ENCODE data around the gene IL12A. TPM values are rescaled to one million over a fixed set of nuclear protein-coding genes. Genes with fewer than 3 reads are reported as not detected.
A peak's percentile ranks its signal among the peaks of the same experiment; 100 is the strongest.

IL12A gene
- total RNA-seq, 1 experiment from 2014 or later = 1.4 TPM

- no peak for DNase-seq (ENCODE audit: low read depth)
These were observed 1.6 kb downstream of the IL12A start for GRCh38 chr3:159989973-159990846.

GRCh38 chr3:159991591-159991990, 3.0 kb downstream of the IL12A start:
- DNase-seq (ENCODE audit: low read depth) = no peak

GRCh38 chr3:159992589-159992988, 4.0 kb downstream of the IL12A start:
- DNase-seq (ENCODE audit: low read depth) = no peak

GRCh38 chr3:159994182-159994581, 5.5 kb downstream of the IL12A start:
- DNase-seq (ENCODE audit: low read depth) = peak; percentile 42

- DNase-seq (ENCODE audit: low read depth) = no peak
These were observed 6.5 kb downstream of the IL12A start for GRCh38 chr3:159995091-159995490.

GRCh38 chr3:159996018-159996417, 7.4 kb downstream of the IL12A start:
- DNase-seq (ENCODE audit: low read depth) = no peak

GRCh38 chr3:159996959-159997358, 8.3 kb downstream of the IL12A start:
- no peak for DNase-seq (ENCODE audit: low read depth)

- DNase-seq (ENCODE audit: low read depth) = no peak
These were observed 12.6 kb downstream of the IL12A start for GRCh38 chr3:160001148-160001760.

- DNase-seq (ENCODE audit: low read depth) = peak; percentile 38
These were observed 13.4 kb downstream of the IL12A start for GRCh38 chr3:160001850-160002623.

- DNase-seq (ENCODE audit: low read depth) = peak; percentile 70
These were observed 15.0 kb downstream of the IL12A start for GRCh38 chr3:160003520-160004128.

GRCh38 chr3:160005004-160005403, 16.4 kb downstream of the IL12A start:
- DNase-seq (ENCODE audit: low read depth) = no peak

GRCh38 chr3:160006282-160007163, 17.9 kb downstream of the IL12A start:
- DNase-seq (ENCODE audit: low read depth) = peak; percentile 72

- DNase-seq (ENCODE audit: low read depth) = no peak
These were observed 20.3 kb downstream of the IL12A start for GRCh38 chr3:160008961-160009360.

- DNase-seq (ENCODE audit: low read depth) = no peak
These were observed 20.9 kb downstream of the IL12A start for GRCh38 chr3:160009525-160009924.

GRCh38 chr3:160010578-160010977, 21.9 kb downstream of the IL12A start:
- no peak for DNase-seq (ENCODE audit: low read depth)

- no peak for DNase-seq (ENCODE audit: low read depth)
These were observed 23.5 kb downstream of the IL12A start for GRCh38 chr3:160012108-160012507.

- peak; percentile 91 for DNase-seq (ENCODE audit: low read depth)
These were observed 28.3 kb downstream of the IL12A start for GRCh38 chr3:160016972-160017371.

GRCh38 chr3:160018959-160019358, 30.3 kb downstream of the IL12A start:
- no peak for DNase-seq (ENCODE audit: low read depth)

GRCh38 chr3:160020057-160020711, 31.5 kb downstream of the IL12A start:
- DNase-seq (ENCODE audit: low read depth) = no peak

GRCh38 chr3:160022068-160022467, 33.4 kb downstream of the IL12A start:
- no peak for DNase-seq (ENCODE audit: low read depth)

Measured in LHCN-M2 (cell line).